ENCODE data around the gene CPAMD8.
"Not testable (repeated sequence)": the region's sequence is repeated elsewhere in the genome, so short reads cannot be mapped to it uniquely, and the experiment has no call there.

The CPAMD8 gene

DNA sequence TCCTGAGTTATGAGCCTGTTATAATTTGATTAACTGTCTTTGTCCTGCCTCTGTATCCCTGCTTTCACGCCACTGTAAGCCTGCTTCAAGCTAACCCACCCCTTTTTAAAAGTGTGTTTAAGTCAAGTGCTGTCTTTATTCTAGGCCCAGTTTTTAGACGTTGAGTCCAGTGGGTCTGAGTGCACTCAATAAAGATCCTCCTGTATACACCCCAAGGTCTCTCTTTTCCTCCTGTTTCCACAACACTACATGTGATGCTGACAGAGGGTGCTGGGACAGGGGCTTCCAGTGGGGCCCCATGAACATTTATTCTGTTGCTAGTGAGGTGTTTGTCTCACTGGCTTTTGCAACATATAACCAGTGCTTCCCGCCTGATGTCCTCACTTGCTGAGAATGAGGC lies 144.5 kb downstream of the CPAMD8 start:
- DNase-seq (ENCODE audit: low read depth): no peak
- H3K4me3 ChIP-seq (ENCODE audit: low read depth, low read length): no peak overlapping the region
- TF ChIP-seq, protein P1, sequence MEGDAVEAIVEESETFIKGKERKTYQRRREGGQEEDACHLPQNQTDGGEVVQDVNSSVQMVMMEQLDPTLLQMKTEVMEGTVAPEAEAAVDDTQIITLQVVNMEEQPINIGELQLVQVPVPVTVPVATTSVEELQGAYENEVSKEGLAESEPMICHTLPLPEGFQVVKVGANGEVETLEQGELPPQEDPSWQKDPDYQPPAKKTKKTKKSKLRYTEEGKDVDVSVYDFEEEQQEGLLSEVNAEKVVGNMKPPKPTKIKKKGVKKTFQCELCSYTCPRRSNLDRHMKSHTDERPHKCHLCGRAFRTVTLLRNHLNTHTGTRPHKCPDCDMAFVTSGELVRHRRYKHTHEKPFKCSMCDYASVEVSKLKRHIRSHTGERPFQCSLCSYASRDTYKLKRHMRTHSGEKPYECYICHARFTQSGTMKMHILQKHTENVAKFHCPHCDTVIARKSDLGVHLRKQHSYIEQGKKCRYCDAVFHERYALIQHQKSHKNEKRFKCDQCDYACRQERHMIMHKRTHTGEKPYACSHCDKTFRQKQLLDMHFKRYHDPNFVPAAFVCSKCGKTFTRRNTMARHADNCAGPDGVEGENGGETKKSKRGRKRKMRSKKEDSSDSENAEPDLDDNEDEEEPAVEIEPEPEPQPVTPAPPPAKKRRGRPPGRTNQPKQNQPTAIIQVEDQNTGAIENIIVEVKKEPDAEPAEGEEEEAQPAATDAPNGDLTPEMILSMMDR (conservative IDR thresholded peaks at IDR 0.05; ENCODE audit: low read depth, low read length): no peak

DNA sequence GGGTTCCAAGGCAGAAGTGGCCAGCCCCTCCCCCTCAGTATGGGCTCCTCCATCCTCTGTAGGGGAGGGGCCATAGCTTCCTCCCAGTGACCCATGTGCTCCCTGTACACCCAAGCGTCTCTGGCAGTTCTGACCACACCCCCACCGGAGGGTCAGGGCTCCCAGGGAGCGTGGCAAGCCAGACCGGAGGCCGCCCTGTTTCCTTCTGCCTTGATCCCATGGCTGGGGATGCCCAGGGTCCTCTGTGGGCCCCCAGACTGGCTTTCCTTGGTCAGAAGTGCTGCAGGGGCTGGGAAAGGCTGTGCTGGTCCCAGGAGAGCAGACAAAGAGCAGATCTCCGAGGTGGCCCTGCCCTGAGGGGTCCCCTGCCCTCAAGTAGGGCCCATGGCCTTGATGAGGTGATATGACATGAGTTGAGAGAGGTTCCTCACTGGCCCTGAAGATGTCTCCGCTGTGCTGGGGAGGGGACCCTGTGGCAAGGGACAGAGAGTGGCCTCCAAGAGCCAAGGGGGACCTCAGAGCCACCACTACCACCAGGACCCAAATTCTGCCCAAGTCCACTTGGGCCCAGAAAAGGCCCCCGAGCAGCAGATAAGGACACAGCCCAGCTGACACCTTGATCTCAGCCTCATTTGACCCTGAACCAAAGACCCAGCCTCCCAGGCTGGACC lies 145.6 kb downstream of the CPAMD8 start:
- TF ChIP-seq, protein P1 (conservative IDR thresholded peaks at IDR 0.05; ENCODE audit: low read depth, low read length): no peak
- no peak overlapping the region for H3K4me3 ChIP-seq (ENCODE audit: low read depth, low read length)

DNA sequence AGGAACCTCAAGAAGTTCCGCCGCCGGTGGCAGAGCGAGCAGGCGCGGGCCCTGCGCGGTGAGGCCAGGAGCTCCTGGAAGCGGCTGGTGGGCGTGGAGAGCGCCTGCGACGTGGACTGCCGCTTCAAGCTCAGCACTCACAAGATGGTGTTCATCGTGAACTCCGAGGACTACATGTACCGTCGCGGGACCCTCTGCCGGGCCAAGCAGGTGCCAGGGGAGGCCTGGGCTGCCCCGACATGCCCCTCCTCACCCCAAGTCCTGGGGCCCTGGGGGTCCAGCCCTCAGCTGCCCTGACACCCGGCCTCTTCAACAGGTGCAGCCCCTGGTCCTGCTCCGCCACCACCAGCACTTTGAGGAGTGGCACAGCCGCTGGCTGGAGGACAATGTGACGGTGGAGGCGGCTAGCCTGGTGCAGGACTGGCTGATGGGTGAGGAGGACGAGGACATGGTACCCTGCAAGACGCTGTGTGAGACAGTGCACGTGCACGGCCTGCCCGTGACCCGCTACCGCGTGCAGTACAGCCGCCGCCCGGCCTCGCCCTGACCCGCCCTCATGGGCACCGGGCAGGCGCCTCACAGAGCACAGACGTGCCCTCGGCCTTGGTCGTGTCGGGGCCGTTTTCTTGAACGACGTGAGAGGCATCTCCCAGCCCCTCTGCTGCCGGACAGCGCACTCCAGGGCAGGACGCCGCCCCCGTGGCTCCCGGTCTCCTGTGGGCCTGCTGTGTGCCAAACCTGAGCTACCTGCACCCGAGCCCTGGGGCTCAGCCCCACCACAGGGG lies 148.2 kb downstream of the CPAMD8 start:
- no peak overlapping the region for H3K4me3 ChIP-seq (ENCODE audit: low read depth, low read length)
- no peak for DNase-seq (ENCODE audit: low read depth)
- TF ChIP-seq, protein P1 (conservative IDR thresholded peaks at IDR 0.05; ENCODE audit: low read depth, low read length): no peak

More for the DNA sequence above, 145.6 kb downstream of the CPAMD8 start:
- no peak for DNase-seq (ENCODE audit: low read depth)

DNA sequence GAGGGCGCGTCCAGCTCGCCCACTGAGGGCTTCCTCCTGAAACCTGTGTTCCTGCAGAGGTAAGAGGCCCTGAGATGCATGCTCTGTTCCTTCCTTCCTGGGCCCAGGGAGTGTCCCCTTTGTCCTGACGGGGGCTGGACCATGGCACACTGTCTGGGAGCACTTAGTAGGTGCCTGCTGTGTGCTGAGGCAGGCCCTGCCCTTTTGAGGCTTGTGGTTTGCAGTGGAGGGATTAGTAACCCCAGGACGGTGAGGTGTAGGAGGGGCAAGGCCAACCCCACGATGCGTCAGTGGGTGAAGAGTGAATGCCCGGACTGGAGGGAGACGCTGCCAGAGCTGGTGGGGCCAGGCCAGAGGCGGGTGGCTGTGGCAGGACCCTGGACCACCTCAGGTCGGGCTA lies 149.0 kb downstream of the CPAMD8 start:
- H3K4me3 ChIP-seq (ENCODE audit: low read depth, low read length): no peak overlapping the region
- DNase-seq (ENCODE audit: low read depth): no peak
- TF ChIP-seq, protein P1 (conservative IDR thresholded peaks at IDR 0.05; ENCODE audit: low read depth, low read length): no peak

DNA sequence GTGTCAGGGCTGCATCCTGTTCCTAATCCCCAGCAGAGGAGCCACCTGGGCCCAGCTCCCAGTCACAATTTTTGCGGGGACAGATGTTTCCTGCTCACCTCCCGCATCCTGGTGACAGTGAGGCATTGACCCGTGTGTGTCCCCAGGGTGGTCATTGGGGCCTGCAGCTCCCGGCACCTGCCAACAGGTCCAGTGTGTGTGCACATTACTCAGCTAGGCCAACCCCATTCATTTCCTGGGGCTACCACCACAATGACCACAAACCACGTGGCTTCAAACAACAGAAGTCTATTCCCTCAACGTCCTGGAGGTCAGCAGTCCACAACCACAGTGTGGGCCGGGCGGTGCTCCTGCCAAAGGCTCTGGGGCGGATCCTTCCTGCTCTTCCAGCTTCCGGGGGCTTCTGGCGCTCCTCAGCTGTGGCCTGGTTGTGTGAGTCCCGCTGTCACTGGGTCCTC lies 149.7 kb downstream of the CPAMD8 start:
- peak; percentile 73 for DNase-seq (ENCODE audit: low read depth)
- no peak overlapping the region for H3K4me3 ChIP-seq (ENCODE audit: low read depth, low read length)
- TF ChIP-seq, protein P1 (conservative IDR thresholded peaks at IDR 0.05; ENCODE audit: low read depth, low read length): no peak

DNA sequence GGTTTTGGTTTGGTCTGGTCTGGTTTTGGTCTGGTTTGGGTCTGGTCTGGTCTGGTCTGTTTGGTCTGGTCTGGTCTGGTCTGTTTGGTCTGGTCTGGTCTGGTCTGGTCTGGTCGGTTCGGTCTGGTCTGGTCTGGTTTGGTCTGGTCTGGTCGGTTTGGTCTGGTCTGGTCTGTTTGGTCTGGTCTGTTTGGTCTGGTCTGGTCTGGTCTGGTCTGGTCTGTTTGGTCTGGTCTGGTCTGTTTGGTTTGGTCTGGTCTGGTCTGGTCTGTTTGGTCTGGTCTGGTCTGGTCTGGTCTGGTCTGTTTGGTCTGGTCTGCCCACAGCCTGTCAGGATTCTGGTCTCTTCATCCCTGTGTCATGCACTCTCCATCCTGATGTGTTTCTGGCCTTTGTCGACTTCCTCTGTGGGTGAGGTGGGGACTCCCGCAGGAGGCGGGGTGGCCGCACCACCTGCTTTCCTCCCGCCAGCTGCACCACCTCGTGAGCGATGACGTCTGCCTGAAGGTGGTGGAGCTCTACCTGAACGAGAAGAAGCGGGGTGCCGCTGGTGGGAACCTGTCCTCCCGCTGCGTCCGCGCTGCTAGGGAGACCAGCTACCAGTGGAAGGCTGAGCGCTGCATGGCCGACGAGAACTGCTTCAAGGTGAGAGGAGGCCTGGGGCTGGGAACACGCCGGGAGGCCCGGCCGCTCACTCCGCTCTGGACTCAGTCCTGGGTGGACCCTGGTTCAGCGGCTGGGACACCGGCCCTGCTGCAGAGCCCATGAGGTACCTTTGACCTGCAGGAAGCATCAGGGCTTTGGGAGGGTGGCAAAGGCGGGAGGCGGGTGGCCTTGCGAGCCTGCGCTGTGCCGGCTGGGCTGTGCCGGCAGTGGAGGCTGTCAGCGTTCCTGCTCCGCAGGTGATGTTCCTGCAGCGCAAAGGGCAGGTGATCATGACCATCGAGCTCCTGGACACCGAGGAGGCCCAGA lies 150.7 kb downstream of the CPAMD8 start:
- H3K4me3 ChIP-seq (ENCODE audit: low read depth, low read length): no peak overlapping the region
- DNase-seq (ENCODE audit: low read depth): no peak
- TF ChIP-seq, protein P1 (conservative IDR thresholded peaks at IDR 0.05; ENCODE audit: low read depth, low read length): no peak

DNA sequence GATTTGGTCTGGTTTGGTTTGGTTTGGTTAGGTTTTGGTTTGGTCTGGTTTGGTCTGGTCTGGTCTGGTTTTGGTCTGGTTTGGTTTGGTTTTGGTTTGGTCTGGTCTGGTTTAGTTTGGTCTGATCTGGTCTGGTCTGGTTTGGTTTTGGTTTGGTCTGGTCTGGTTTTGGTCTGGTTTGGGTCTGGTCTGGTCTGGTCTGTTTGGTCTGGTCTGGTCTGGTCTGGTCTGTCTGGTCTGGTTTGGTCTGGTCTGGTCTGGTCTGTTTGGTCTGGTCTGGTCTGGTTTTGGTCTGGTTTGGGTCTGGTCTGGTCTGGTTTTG lies 151.7 kb downstream of the CPAMD8 start:
- not testable (repeated sequence) for H3K4me3 ChIP-seq (ENCODE audit: low read depth, low read length); DNase-seq (ENCODE audit: low read depth)

Measured in choroid plexus epithelial cell (primary cell).